Iris pigment epithelial cell (primary cell): ENCODE data around the gene DAAM2.

Experiments
- DNase-seq: peaks from one replicate; pipeline ENCODE4 v3.0.0-alpha.2; 2011; ENCODE audit warnings: low read depth

Gene DAAM2

GRCh38 chr6:39848171-39848570 is 56.0 kb downstream of the DAAM2 start:
- no peak for DNase-seq

GRCh38 chr6:39849228-39849627 is 57.1 kb downstream of the DAAM2 start:
- DNase-seq = no peak

- no peak for DNase-seq
These were observed 57.6 kb downstream of the DAAM2 start for GRCh38 chr6:39849764-39850163.

- DNase-seq = no peak
These were observed 58.6 kb downstream of the DAAM2 start for GRCh38 chr6:39850736-39851297.

- DNase-seq = no peak
These were observed 59.2 kb downstream of the DAAM2 start for GRCh38 chr6:39851331-39851730.

GRCh38 chr6:39852324-39852723 is 60.1 kb downstream of the DAAM2 start:
- no peak for DNase-seq

- no peak for DNase-seq
These were observed 61.4 kb downstream of the DAAM2 start for GRCh38 chr6:39853604-39854003.

- DNase-seq = peak; percentile 9
These were observed 63.3 kb downstream of the DAAM2 start for GRCh38 chr6:39855356-39855995.

GRCh38 chr6:39859025-39859424 is 66.8 kb downstream of the DAAM2 start:
- DNase-seq = no peak

- DNase-seq = no peak
These were observed 69.5 kb downstream of the DAAM2 start for GRCh38 chr6:39861663-39862062.

GRCh38 chr6:39865011-39865888 is 73.1 kb downstream of the DAAM2 start:
- peak; percentile 51 for DNase-seq

GRCh38 chr6:39867592-39867991 is 75.4 kb downstream of the DAAM2 start:
- DNase-seq = no peak

- DNase-seq = no peak
These were observed 78.8 kb downstream of the DAAM2 start for GRCh38 chr6:39870950-39871349.

GRCh38 chr6:39873439-39873838 is 81.3 kb downstream of the DAAM2 start:
- no peak for DNase-seq

- no peak for DNase-seq
These were observed 83.9 kb downstream of the DAAM2 start for GRCh38 chr6:39876111-39876510.

- DNase-seq = no peak
These were observed 84.7 kb downstream of the DAAM2 start for GRCh38 chr6:39876826-39877225.

GRCh38 chr6:39879535-39879934 is 87.4 kb downstream of the DAAM2 start:
- DNase-seq = no peak

GRCh38 chr6:39880594-39880993 is 88.4 kb downstream of the DAAM2 start:
- DNase-seq = no peak

GRCh38 chr6:39881851-39882530 is 89.8 kb downstream of the DAAM2 start:
- DNase-seq = peak; percentile 73

GRCh38 chr6:39882531-39882899 is 90.3 kb downstream of the DAAM2 start:
- DNase-seq = peak; percentile 91

GRCh38 chr6:39884696-39885095 is 92.5 kb downstream of the DAAM2 start:
- peak; percentile 63 for DNase-seq

GRCh38 chr6:39885691-39886090 is 93.5 kb downstream of the DAAM2 start:
- DNase-seq = no peak

GRCh38 chr6:39886871-39887270 is 94.7 kb downstream of the DAAM2 start:
- DNase-seq = no peak
